Neuronal stem cell (in vitro differentiated cells): ENCODE measurements around the gene APOC1.
"Not testable (repeated sequence)": the region's sequence is repeated elsewhere in the genome, so short reads cannot be mapped to it uniquely, and the experiment has no call there.

Source experiments
- DNase-seq: peaks from one replicate; pipeline ENCODE4 v3.0.0-alpha.2; 2013; ENCODE audit warnings: low spot score
- H2AFZ ChIP-seq: one replicate; pipeline ENCODE4 v1.6.1; 2013; ENCODE audit warnings: mild to moderate bottlenecking, low read length, inconsistent platforms
- H2AK5ac ChIP-seq: 2 replicates; pipeline ENCODE4 v1.6.1; 2013; ENCODE audit warnings: low read depth, mild to moderate bottlenecking, inconsistent platforms, low read length, moderate library complexity, mixed read lengths
- H2BK120ac ChIP-seq: 2 replicates; pipeline ENCODE4 v1.6.1; 2013; ENCODE audit warnings: low read depth, mild to moderate bottlenecking, inconsistent platforms, low read length, moderate library complexity, mixed read lengths
- H2BK12ac ChIP-seq: one replicate; pipeline ENCODE4 v1.6.1; 2013; ENCODE audit warnings: low read length, inconsistent platforms
- H2BK15ac ChIP-seq: 2 replicates; pipeline ENCODE4 v1.6.1; 2013; ENCODE audit warnings: mild to moderate bottlenecking, low read length, inconsistent platforms, mixed read lengths
- H2BK5ac ChIP-seq: one replicate; pipeline ENCODE4 v1.6.1; 2013; ENCODE audit warnings: inconsistent platforms, mild to moderate bottlenecking, low read length, moderate library complexity
- H3K14ac ChIP-seq: one replicate; pipeline ENCODE4 v1.6.1; 2013; ENCODE audit warnings: low read length, inconsistent platforms
- H3K18ac ChIP-seq: 2 replicates; pipeline ENCODE4 v1.6.1; 2013; ENCODE audit warnings: low read length, inconsistent platforms
- H3K23ac ChIP-seq: 2 replicates; pipeline ENCODE4 v1.6.1; 2013; ENCODE audit warnings: low read depth, mild to moderate bottlenecking, mixed read lengths, low read length, inconsistent platforms; ENCODE audit not compliant: poor library complexity
- H3K27ac ChIP-seq: replicated peaks from 3 replicates; pipeline ENCODE4 v1.5.1; 2013; ENCODE audit warnings: low read length, inconsistent platforms
- H3K27me3 ChIP-seq, 3 experiments: 2 replicates each; pipeline ENCODE4 v1.6.1; 2013; ENCODE audit warnings: low read length in 3 of 3, mild to moderate bottlenecking in 2 of 3, inconsistent platforms in 1 of 3, low read depth in 1 of 3, mixed read lengths in 1 of 3, moderate library complexity in 1 of 3; ENCODE audit not compliant: control insufficient read depth in 3 of 3, insufficient read depth in 3 of 3
- H3K36me3 ChIP-seq, 2 donors: replicated peaks in 1 of 2; 2 replicates each; pipeline ENCODE4 v1.6.1; 2013; ENCODE audit warnings: low read length in 2 of 2; ENCODE audit not compliant: control insufficient read depth in 2 of 2, insufficient read depth in 2 of 2
- H3K4ac ChIP-seq: 2 replicates; pipeline ENCODE4 v1.6.1; 2013; ENCODE audit warnings: inconsistent platforms, mild to moderate bottlenecking, low read length, moderate library complexity
- H3K4me1 ChIP-seq, 2 donors: 1 replicate in 1 of 2; 2 replicates in 1 of 2; pipeline ENCODE4 v1.6.1; 2013; ENCODE audit warnings: low read length in 2 of 2, low read depth in 1 of 2; ENCODE audit not compliant: control insufficient read depth in 2 of 2, insufficient read depth in 1 of 2
- H3K4me2 ChIP-seq: one replicate; pipeline ENCODE4 v1.6.1; 2013; ENCODE audit warnings: mild to moderate bottlenecking, low read length, inconsistent platforms; ENCODE audit not compliant: insufficient read depth, poor library complexity, severe bottlenecking
- H3K4me3 ChIP-seq, 2 donors: 2 replicates each; pipeline ENCODE4 v1.5.1; 2013; ENCODE audit warnings: low read length in 2 of 2, mild to moderate bottlenecking in 2 of 2, inconsistent platforms in 1 of 2, moderate library complexity in 1 of 2
- H3K79me1 ChIP-seq: one replicate; pipeline ENCODE4 v1.6.1; 2013; ENCODE audit warnings: low read depth, mild to moderate bottlenecking, inconsistent platforms, low read length, moderate library complexity
- H3K9ac ChIP-seq: one replicate; pipeline ENCODE4 v1.6.1; 2013; ENCODE audit warnings: mild to moderate bottlenecking, low read depth, low read length, inconsistent platforms; ENCODE audit not compliant: poor library complexity
- H3K9me3 ChIP-seq, 2 donors: replicated peaks in 1 of 2; 2 replicates each; pipeline versions ENCODE3 to v1.6.1; 2013; ENCODE audit warnings: low read length in 2 of 2, mild to moderate bottlenecking in 2 of 2, inconsistent platforms in 1 of 2, low read depth in 1 of 2, mixed read lengths in 1 of 2, moderate library complexity in 1 of 2; ENCODE audit not compliant: control insufficient read depth in 2 of 2, insufficient read depth in 1 of 2
- H4K8ac ChIP-seq: one replicate; pipeline ENCODE4 v1.6.1; 2013; ENCODE audit warnings: low read depth, mild to moderate bottlenecking, inconsistent platforms, low read length, moderate library complexity
- H4K91ac ChIP-seq: one replicate; pipeline ENCODE4 v1.6.1; 2013; ENCODE audit warnings: low read length, low read depth, mild to moderate bottlenecking, inconsistent platforms; ENCODE audit not compliant: poor library complexity
- WGBS, 2 donors: extraction: QIAGEN DNeasy Blood & Tissue Kit; methylation state at CpG; one replicate each; pipeline ENCODE4 v1.1.7; 2013; ENCODE audit warnings: missing lambda C conversion rate in 2 of 2, mixed read lengths in 1 of 2; ENCODE audit not compliant: insufficient read length in 2 of 2, insufficient replicate concordance in 1 of 2; ENCODE audit errors: extremely low coverage in 2 of 2; 5-methylcytosine and 5-hydroxymethylcytosine counted together

APOC1 gene

DNA sequence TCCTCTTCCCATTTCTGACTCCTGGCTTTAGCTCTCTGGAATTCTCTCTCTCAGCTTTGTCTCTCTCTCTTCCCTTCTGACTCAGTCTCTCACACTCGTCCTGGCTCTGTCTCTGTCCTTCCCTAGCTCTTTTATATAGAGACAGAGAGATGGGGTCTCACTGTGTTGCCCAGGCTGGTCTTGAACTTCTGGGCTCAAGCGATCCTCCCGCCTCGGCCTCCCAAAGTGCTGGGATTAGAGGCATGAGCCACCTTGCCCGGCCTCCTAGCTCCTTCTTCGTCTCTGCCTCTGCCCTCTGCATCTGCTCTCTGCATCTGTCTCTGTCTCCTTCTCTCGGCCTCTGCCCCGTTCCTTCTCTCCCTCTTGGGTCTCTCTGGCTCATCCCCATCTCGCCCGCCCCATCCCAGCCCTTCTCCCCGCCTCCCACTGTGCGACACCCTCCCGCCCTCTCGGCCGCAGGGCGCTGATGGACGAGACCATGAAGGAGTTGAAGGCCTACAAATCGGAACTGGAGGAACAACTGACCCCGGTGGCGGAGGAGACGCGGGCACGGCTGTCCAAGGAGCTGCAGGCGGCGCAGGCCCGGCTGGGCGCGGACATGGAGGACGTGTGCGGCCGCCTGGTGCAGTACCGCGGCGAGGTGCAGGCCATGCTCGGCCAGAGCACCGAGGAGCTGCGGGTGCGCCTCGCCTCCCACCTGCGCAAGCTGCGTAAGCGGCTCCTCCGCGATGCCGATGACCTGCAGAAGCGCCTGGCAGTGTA is 6.2 kb upstream of the APOC1 start:
- no peak overlapping the region for H4K91ac ChIP-seq
- H3K4me1 ChIP-seq, result peaks cover 10 to 21% of the 10 kb centered on the region in 2 donors
- H3K4ac ChIP-seq, result no peak overlapping the region
- peaks cover 3% of the 10 kb centered on the region for H3K79me1 ChIP-seq
- H3K14ac ChIP-seq, result no peak overlapping the region
- no peak overlapping the region for H4K8ac ChIP-seq
- peaks cover 0 to 2% (median 0%) of the 10 kb centered on the region in 3 experiments for H3K27me3 ChIP-seq
- H3K9ac ChIP-seq, result no peak overlapping the region
- H3K27ac ChIP-seq, result no peak overlapping the region
- no peak overlapping the region for H2BK5ac ChIP-seq
- H3K36me3 ChIP-seq, result peaks cover 0 to 3% of the 10 kb centered on the region in 2 donors
- H2BK12ac ChIP-seq, result peak overlapping the region; percentile 22
- H2BK15ac ChIP-seq, result no peak overlapping the region
- H3K18ac ChIP-seq, result no peak overlapping the region
- no peak overlapping the region for H2AK5ac ChIP-seq
- no peaks in the 10 kb centered on the region for H3K9me3 ChIP-seq
- no peak overlapping the region for H2AFZ ChIP-seq
- no peak overlapping the region for H3K4me2 ChIP-seq
- no peak for DNase-seq
- H2BK120ac ChIP-seq, result no peak overlapping the region
- H3K23ac ChIP-seq, result peak overlapping the region; percentile 20
- WGBS, 2 donors, result no CpG with 5 or more reads among the region's 46 CpGs
- no peak overlapping the region for H3K4me3 ChIP-seq

DNA sequence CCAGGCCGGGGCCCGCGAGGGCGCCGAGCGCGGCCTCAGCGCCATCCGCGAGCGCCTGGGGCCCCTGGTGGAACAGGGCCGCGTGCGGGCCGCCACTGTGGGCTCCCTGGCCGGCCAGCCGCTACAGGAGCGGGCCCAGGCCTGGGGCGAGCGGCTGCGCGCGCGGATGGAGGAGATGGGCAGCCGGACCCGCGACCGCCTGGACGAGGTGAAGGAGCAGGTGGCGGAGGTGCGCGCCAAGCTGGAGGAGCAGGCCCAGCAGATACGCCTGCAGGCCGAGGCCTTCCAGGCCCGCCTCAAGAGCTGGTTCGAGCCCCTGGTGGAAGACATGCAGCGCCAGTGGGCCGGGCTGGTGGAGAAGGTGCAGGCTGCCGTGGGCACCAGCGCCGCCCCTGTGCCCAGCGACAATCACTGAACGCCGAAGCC is 5.6 kb upstream of the APOC1 start:
- H2AFZ ChIP-seq, result no peak overlapping the region
- no peak overlapping the region for H3K18ac ChIP-seq
- H3K4me2 ChIP-seq, result no peak overlapping the region
- H3K27ac ChIP-seq, result no peak overlapping the region
- H2AK5ac ChIP-seq, result no peak overlapping the region
- peaks cover 0 to 3% of the 10 kb centered on the region in 2 donors for H3K36me3 ChIP-seq
- no peak overlapping the region for H4K91ac ChIP-seq
- no peak overlapping the region for H3K4me3 ChIP-seq
- peaks cover 3% of the 10 kb centered on the region for H3K79me1 ChIP-seq
- no peak overlapping the region for H2BK15ac ChIP-seq
- WGBS, 2 donors, result no CpG with 5 or more reads among the region's 44 CpGs
- no peak overlapping the region for H2BK12ac ChIP-seq
- H3K27me3 ChIP-seq, result peaks cover 0 to 6% (median 0%) of the 10 kb centered on the region in 3 experiments
- peak overlapping the region; percentile 66 for H2BK5ac ChIP-seq
- H3K14ac ChIP-seq, result no peak overlapping the region
- H3K23ac ChIP-seq, result peak overlapping the region; percentile 34
- no peak overlapping the region for H3K4ac ChIP-seq
- H3K9ac ChIP-seq, result peak overlapping the region; percentile 44
- H2BK120ac ChIP-seq, result no peak overlapping the region
- no peaks in the 10 kb centered on the region for H3K9me3 ChIP-seq
- DNase-seq, result no peak
- H4K8ac ChIP-seq, result no peak overlapping the region
- H3K4me1 ChIP-seq, result peaks cover 10 to 19% of the 10 kb centered on the region in 2 donors

DNA sequence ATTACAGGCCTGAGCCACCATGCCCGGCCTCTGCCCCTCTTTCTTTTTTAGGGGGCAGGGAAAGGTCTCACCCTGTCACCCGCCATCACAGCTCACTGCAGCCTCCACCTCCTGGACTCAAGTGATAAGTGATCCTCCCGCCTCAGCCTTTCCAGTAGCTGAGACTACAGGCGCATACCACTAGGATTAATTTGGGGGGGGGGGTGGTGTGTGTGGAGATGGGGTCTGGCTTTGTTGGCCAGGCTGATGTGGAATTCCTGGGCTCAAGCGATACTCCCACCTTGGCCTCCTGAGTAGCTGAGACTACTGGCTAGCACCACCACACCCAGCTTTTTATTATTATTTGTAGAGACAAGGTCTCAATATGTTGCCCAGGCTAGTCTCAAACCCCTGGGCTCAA is 4.6 kb upstream of the APOC1 start:
- DNase-seq, result no peak
- Histone ChIP-seq H3K4me1 (peaks cover 15 to 17% of the 10 kb centered on the region in 2 donors), H3K27ac (no peak overlapping the region)

DNA sequence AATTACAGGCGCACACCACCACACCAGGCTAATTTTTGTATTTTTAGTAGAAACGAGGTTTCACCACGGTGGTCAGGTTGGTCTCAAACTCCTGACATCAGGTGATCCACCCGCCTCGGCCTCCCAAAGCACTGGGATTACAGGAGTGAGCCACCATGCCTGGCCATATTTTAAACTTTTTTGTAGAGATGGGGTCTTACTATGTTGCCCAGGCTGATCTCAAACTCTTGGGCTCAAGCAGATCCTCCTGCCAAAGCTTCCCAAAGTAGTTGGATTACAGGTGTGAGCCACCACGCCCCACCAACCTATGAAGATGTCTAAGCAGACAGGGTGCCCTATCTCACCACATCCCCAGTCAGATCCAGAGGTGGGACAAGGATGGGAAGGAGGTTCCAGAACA is 2.5 kb upstream of the APOC1 start:
- no CpG with 5 or more reads among the region's 6 CpGs for WGBS, 2 donors
- not testable (repeated sequence) for H2BK12ac ChIP-seq, H2AFZ ChIP-seq, H3K9ac ChIP-seq, H4K91ac ChIP-seq, H2BK5ac ChIP-seq, H3K4me1 ChIP-seq, H3K27ac ChIP-seq, H2BK15ac ChIP-seq, H4K8ac ChIP-seq, H3K36me3 ChIP-seq, H3K4ac ChIP-seq, H2AK5ac ChIP-seq, H3K4me3 ChIP-seq, H3K9me3 ChIP-seq, H3K14ac ChIP-seq, H2BK120ac ChIP-seq, H3K4me2 ChIP-seq, H3K18ac ChIP-seq, DNase-seq, H3K79me1 ChIP-seq, H3K23ac ChIP-seq
- H3K27me3 ChIP-seq, result peaks cover 0 to 11% (median 0%) of the 10 kb centered on the region in 3 experiments

More for the DNA sequence above, 4.6 kb upstream of the APOC1 start:
- H2BK120ac ChIP-seq, result no peak overlapping the region
- H3K9ac ChIP-seq, result no peak overlapping the region
- H3K18ac ChIP-seq, result no peak overlapping the region
- no peak overlapping the region for H2AK5ac ChIP-seq
- H3K79me1 ChIP-seq, result peaks cover 3% of the 10 kb centered on the region
- H4K8ac ChIP-seq, result no peak overlapping the region
- no peak overlapping the region for H2BK15ac ChIP-seq
- no peak overlapping the region for H2BK12ac ChIP-seq
- no peak overlapping the region for H3K14ac ChIP-seq
- H3K23ac ChIP-seq, result no peak overlapping the region
- no peak overlapping the region for H4K91ac ChIP-seq
- H3K9me3 ChIP-seq, result no peaks in the 10 kb centered on the region
- no peak overlapping the region for H2BK5ac ChIP-seq
- H3K4me2 ChIP-seq, result no peak overlapping the region
- no peak overlapping the region for H3K4me3 ChIP-seq
- H3K27me3 ChIP-seq, result peaks cover 0 to 11% (median 0%) of the 10 kb centered on the region in 3 experiments
- peaks cover 0 to 3% of the 10 kb centered on the region in 2 donors for H3K36me3 ChIP-seq
- no CpG with 5 or more reads among the region's 5 CpGs for WGBS, 2 donors
- no peak overlapping the region for H3K4ac ChIP-seq
- no peak overlapping the region for H2AFZ ChIP-seq
